ENCODE measurements around the gene KATNB1.
A peak's percentile ranks its signal among the peaks of the same experiment; 100 is the strongest.
"Not testable (repeated sequence)": the region's sequence is repeated elsewhere in the genome, so short reads cannot be mapped to it uniquely, and the experiment has no call there.

Gene KATNB1

GRCh38 chr16:57771141-57771785 is 35.7 kb downstream of the KATNB1 start:
- DNase-seq (ENCODE audit: low read depth) = no peak

GRCh38 chr16:57773019-57773418 is 37.4 kb downstream of the KATNB1 start:
- no peak for DNase-seq (ENCODE audit: low read depth)

- DNase-seq (ENCODE audit: low read depth) = no peak
These were observed 38.2 kb downstream of the KATNB1 start for GRCh38 chr16:57773655-57774295.

GRCh38 chr16:57774705-57775285 is 39.2 kb downstream of the KATNB1 start:
- no peak for DNase-seq (ENCODE audit: low read depth)

GRCh38 chr16:57775661-57776469 is 40.3 kb downstream of the KATNB1 start:
- DNase-seq (ENCODE audit: low read depth) = no peak

- no peak for DNase-seq (ENCODE audit: low read depth)
These were observed 43.1 kb downstream of the KATNB1 start for GRCh38 chr16:57778658-57779057.

GRCh38 chr16:57779836-57780235 is 44.3 kb downstream of the KATNB1 start:
- not testable (repeated sequence) for DNase-seq (ENCODE audit: low read depth)

- no peak for DNase-seq (ENCODE audit: low read depth)
These were observed 45.8 kb downstream of the KATNB1 start for GRCh38 chr16:57781349-57781740.

GRCh38 chr16:57781741-57782606 is 46.4 kb downstream of the KATNB1 start:
- peak; percentile 37 for DNase-seq (ENCODE audit: low read depth)

GRCh38 chr16:57782607-57783055 is 47.1 kb downstream of the KATNB1 start:
- DNase-seq (ENCODE audit: low read depth) = not testable (repeated sequence)

- DNase-seq (ENCODE audit: low read depth) = no peak
These were observed 47.5 kb downstream of the KATNB1 start for GRCh38 chr16:57783116-57783515.

GRCh38 chr16:57783883-57784282 is 48.3 kb downstream of the KATNB1 start:
- no peak for DNase-seq (ENCODE audit: low read depth)

GRCh38 chr16:57784334-57784733 is 48.8 kb downstream of the KATNB1 start:
- no peak for DNase-seq (ENCODE audit: low read depth)

- DNase-seq (ENCODE audit: low read depth) = no peak
These were observed 49.8 kb downstream of the KATNB1 start for GRCh38 chr16:57785385-57785784.

- DNase-seq (ENCODE audit: low read depth) = no peak
These were observed 50.4 kb downstream of the KATNB1 start for GRCh38 chr16:57785924-57786323.

- no peak for DNase-seq (ENCODE audit: low read depth)
These were observed 51.3 kb downstream of the KATNB1 start for GRCh38 chr16:57786632-57787518.

GRCh38 chr16:57787519-57787905 is 51.9 kb downstream of the KATNB1 start:
- DNase-seq (ENCODE audit: low read depth) = no peak

- DNase-seq (ENCODE audit: low read depth) = no peak
These were observed 52.8 kb downstream of the KATNB1 start for GRCh38 chr16:57788252-57788841.

- no peak for DNase-seq (ENCODE audit: low read depth)
These were observed 53.4 kb downstream of the KATNB1 start for GRCh38 chr16:57788951-57789350.

GRCh38 chr16:57791195-57791892 is 55.8 kb downstream of the KATNB1 start:
- no peak for DNase-seq (ENCODE audit: low read depth)
